ENCODE results near the gene KCNH5.
A peak's percentile ranks its signal among the peaks of the same experiment; 100 is the strongest.

Gene KCNH5

DNA sequence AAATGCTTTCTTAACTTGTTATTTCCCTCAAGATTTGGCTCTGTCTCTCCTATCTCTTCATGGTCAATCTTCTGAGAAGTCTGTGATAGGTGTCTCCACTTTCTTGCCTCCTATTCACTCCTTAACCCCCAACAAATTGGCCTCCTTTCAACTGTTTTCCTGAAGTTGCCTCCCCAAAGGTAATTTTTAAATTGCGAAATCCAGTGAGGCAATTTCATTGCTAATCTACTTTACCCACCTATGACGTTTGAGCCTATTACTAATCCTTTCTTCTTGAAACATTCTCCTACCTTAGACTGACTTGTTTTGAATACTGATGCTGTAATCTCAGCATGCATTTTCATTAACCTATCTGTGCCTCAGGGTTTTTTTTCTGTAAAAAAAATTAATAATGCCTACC is 6.0 kb upstream of the KCNH5 start:
- no peak overlapping the region for H3K27ac ChIP-seq
- TF ChIP-seq, protein P1, sequence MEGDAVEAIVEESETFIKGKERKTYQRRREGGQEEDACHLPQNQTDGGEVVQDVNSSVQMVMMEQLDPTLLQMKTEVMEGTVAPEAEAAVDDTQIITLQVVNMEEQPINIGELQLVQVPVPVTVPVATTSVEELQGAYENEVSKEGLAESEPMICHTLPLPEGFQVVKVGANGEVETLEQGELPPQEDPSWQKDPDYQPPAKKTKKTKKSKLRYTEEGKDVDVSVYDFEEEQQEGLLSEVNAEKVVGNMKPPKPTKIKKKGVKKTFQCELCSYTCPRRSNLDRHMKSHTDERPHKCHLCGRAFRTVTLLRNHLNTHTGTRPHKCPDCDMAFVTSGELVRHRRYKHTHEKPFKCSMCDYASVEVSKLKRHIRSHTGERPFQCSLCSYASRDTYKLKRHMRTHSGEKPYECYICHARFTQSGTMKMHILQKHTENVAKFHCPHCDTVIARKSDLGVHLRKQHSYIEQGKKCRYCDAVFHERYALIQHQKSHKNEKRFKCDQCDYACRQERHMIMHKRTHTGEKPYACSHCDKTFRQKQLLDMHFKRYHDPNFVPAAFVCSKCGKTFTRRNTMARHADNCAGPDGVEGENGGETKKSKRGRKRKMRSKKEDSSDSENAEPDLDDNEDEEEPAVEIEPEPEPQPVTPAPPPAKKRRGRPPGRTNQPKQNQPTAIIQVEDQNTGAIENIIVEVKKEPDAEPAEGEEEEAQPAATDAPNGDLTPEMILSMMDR (conservative IDR thresholded peaks at IDR 0.05) = no peak

DNA sequence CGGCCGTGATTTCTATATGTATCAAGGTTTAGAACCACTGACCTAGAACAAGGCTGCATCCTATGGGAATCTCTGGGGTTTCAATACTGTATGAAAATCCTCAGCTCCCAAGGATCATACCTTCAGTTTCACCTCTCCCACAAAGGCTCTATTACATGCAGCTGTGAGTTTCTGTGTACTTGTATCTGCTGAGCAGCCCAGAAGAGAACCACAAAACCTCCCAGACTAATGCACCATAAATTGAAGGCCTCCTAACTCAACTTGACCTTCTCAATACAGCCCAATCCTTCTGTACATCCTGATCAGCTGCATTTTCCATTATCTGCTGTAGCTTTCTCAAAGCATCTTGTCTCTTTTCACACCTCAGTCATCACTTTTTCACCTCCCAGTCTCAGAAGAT is 5.4 kb upstream of the KCNH5 start:
- no peak overlapping the region for H3K27ac ChIP-seq
- TF ChIP-seq, protein P1 (conservative IDR thresholded peaks at IDR 0.05) = no peak

DNA sequence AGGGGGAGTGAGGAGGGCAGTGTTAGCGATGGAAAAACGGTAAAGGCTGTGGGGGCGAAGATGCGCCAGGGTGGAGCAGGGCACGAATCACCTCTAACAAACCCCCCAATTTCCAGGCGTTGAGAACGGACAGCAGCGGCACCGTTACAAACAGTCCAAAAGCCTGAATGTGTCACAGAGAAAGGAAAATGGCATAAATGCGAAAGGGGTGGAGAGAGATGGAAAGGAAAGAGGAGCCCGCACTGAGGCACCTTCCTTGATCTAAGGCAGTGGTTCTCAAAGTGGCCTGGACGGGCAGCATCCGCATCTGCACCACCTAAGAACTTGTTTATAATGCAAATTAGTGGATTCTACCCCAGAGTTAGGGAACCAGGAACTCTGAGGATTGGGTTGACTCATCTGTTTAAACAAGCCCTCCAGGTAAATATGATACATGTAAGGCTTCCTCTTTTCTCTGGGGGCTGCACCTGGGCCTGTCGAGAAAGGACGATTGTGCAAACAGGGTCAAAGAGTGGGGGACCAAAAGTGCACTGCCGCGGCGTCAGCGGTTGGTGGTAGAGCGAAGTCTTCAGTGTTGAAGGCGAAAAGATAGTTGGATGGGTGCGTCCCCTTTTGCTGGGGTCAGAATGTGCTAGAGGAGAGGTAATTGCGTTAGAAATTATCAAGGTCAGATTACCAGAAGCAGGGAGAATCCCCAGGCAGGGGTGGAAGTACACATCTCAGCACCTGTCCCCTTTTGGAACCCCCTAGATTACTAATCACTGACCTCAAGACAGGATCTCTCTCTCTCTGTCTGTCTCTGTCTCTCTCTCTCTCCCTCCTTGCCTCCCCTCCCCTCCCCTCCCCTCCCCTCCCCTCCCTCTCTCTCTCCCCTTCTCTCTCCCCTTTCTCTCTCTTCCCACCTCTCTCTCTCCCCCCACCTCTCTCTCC is 1.3 kb upstream of the KCNH5 start:
- TF ChIP-seq, protein P1 (conservative IDR thresholded peaks at IDR 0.05) = no peak

DNA sequence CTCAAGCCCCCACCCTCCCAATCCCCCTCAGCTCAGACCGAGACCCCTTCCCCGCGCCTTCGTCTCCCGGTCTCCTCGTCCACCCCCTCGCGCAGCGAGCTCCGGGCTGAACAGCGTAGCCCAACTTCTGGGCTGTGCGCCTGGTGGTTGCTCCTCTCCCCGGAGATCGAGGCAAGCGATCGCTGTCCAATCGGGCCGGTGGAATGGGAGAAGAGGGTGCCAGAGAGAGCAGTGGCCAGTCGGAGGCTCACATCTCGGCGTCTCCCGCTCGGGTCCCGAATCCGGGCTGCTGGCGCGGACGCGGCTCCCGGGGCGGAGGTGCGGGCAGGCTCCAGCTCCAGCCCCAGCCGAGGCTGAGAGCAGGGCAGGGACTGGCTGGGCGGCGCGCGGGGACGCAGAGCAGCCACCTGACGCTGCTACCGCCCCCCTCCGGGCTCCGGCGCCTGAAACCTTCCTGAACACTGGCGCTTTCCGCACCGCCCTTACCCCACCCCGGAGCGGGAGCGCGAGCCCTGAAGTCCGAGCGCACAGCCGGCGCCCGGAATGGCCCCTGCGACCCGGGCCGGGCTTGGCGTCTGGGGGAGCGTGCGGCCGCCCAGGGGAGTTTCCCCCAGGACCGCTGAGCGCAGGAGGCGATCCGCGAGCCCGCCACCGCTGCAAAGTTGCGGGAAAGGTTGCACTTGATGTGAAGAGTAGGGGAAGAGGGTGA is 508 bp upstream of the KCNH5 start:
- TF ChIP-seq, protein P1 (conservative IDR thresholded peaks at IDR 0.05) = 0 out of 2 replicates have a peak, but pooled peaks have one; percentile 18
- H3K27ac ChIP-seq = no peak overlapping the region

More for the DNA sequence above, 1.3 kb upstream of the KCNH5 start:
- no peak overlapping the region for H3K27ac ChIP-seq

DNA sequence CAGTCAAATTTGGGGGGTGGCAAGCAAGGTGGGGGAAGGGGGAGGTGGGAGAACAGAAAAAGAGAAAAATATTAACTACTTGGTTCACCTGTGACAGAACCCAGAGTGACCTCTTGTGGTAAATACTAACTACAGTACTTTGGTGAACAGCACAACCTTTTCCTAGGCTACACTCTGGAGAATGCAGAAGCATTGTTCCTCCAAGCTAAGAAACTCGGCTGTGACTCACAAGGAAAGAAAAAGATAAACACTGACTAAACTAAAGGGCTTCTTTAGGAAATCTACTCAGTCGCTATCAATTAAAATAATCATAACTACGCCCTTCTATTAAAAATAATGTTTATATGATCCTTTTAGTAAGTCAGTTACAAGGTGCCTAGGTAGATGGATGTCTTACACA is 5.4 kb downstream of the KCNH5 start:
- TF ChIP-seq, protein P1 (conservative IDR thresholded peaks at IDR 0.05) = peak; percentile 81
- no peak overlapping the region for H3K27ac ChIP-seq

DNA sequence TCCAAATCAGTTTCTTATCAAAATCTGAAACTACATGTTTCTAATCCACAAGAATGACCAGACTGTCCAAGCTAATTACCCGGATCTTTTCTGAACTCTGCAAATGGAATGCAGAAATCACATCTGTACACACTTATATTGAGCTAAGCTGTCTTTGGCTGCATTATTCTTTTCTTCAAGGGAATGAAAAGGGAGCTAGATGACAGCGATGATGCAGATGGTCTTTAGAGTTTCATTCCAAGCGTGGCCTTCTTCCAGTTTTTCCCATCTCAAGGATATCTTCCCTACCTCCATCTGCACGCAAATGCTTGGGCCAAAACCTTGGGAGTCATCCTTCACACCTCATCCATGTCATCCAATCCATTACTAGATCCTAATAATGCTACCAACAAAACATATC is 12.6 kb downstream of the KCNH5 start:
- TF ChIP-seq, protein P1 (conservative IDR thresholded peaks at IDR 0.05) = no peak
- no peak overlapping the region for H3K27ac ChIP-seq

DNA sequence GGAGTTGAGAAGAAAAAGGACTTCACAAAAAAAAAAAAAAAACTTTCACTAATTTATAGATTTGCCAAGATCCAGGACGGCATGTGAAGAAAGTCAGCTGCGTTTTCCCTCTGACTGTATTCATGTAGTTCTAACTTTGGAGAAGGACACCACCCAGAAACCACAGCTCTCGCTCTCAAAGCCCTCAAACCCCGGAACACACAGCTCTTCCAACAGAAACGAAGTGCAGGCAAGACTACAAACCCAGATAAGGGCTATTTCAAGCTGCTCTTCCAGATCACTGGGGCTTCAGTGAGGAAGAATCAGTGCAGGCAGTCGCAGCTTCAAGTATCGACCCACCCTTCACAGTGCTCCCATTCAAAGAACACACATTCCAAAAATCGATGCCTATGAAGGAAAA is 13.2 kb downstream of the KCNH5 start:
- TF ChIP-seq, protein P1 (conservative IDR thresholded peaks at IDR 0.05) = no peak
- H3K27ac ChIP-seq = no peak overlapping the region

Measured in VCaP (cell line).